PFSK-1 (cell line): ENCODE measurements around the gene IGDCC3.

Experiments used
- FOXP2 ChIP-seq: optimal IDR thresholded peaks from 2 replicates; pipeline ENCODE3; 2011; ENCODE audit warnings: borderline replicate concordance, control low read depth, inconsistent platforms; ENCODE audit not compliant: insufficient read depth; ENCODE audit errors: extremely low read length, extremely low read depth
- POLR2AphosphoS5 ChIP-seq: IDR thresholded peaks from 2 replicates; pipeline ENCODE4 v1.6.1; 2012; ENCODE audit warnings: low read depth, mild to moderate bottlenecking, control low read depth, low read length, moderate library complexity
- REST ChIP-seq, 2 experiments: IDR thresholded peaks; 2 replicates each; pipeline versions ENCODE4 v1.6.1 to v1.8.0; 2011 to 2012; ENCODE audit warnings: low read depth in 2 of 2, low read length in 2 of 2, control low read depth in 1 of 2, inconsistent platforms in 1 of 2, mild to moderate bottlenecking in 1 of 2, moderate library complexity in 1 of 2; ENCODE audit not compliant: insufficient read depth in 1 of 2
- SIN3A ChIP-seq: IDR thresholded peaks from 2 replicates; pipeline ENCODE4 v1.6.1; 2012; ENCODE audit warnings: mild to moderate bottlenecking, low read length, moderate library complexity, borderline replicate concordance; ENCODE audit not compliant: insufficient read depth
- TAF1 ChIP-seq: IDR thresholded peaks from 2 replicates; pipeline ENCODE4 v1.6.1; 2012; ENCODE audit warnings: low read length, control low read depth, borderline replicate concordance; ENCODE audit not compliant: insufficient read depth

IGDCC3 gene

GRCh38 chr15:65411465-65412071 lies 33.8 kb upstream of the IGDCC3 start:
- TF ChIP-seq POLR2AphosphoS5 (no peak), REST (IDR thresholded peaks at IDR 0.05; ENCODE audit: insufficient read depth in 1 of 2, low read depth in 2 of 2, low read length in 2 of 2) (no peak), TAF1 (no peak), SIN3A (no peak), FOXP2 (no peak)

GRCh38 chr15:65410972-65411371 lies 33.2 kb upstream of the IGDCC3 start:
- TF ChIP-seq POLR2AphosphoS5 (no peak), FOXP2 (no peak), SIN3A (no peak), REST (IDR thresholded peaks at IDR 0.05; ENCODE audit: insufficient read depth in 1 of 2, low read depth in 2 of 2, low read length in 2 of 2) (no peak), TAF1 (no peak)

- no peak for TF ChIP-seq SIN3A
- no peak for TF ChIP-seq TAF1
- TF ChIP-seq FOXP2 = no peak
- no peak for TF ChIP-seq REST (IDR thresholded peaks at IDR 0.05; ENCODE audit: insufficient read depth in 1 of 2, low read depth in 2 of 2, low read length in 2 of 2)
- no peak for TF ChIP-seq POLR2AphosphoS5
These were observed 32.2 kb upstream of the IGDCC3 start for GRCh38 chr15:65410036-65410435.

- TF ChIP-seq REST (IDR thresholded peaks at IDR 0.05; ENCODE audit: insufficient read depth in 1 of 2, low read depth in 2 of 2, low read length in 2 of 2) = no peak
- no peak for TF ChIP-seq TAF1
- TF ChIP-seq FOXP2 = no peak
- TF ChIP-seq POLR2AphosphoS5 = no peak
- no peak for TF ChIP-seq SIN3A
These were observed 31.3 kb upstream of the IGDCC3 start for GRCh38 chr15:65409036-65409631.
